Measurements from ENCODE around the gene CYP27A1. TPM values are rescaled to one million over a fixed set of nuclear protein-coding genes. Genes with fewer than 3 reads are reported as not detected.
A peak's percentile ranks its signal among the peaks of the same experiment; 100 is the strongest.

The CYP27A1 gene
- total RNA-seq, 1 donor from 2014 or later: 10.5 TPM

- DNase-seq: no peak
- ATAC-seq (ENCODE audit: poor library complexity): no peak
- intact Hi-C loops (cut with DNase I): loop anchor here (5.0 kb wide), 1 partner anchor 138 kb away; the partner anchor contains the start of gene TTLL4
These were observed 68.8 kb downstream of the CYP27A1 start for GRCh38 chr2:218850796-218851195.

GRCh38 chr2:218851286-218851685 is 69.3 kb downstream of the CYP27A1 start:
- DNase-seq: no peak
- intact Hi-C loops (cut with DNase I): loop anchor here (5.0 kb wide), 1 partner anchor 139 kb away; the partner anchor contains the start of gene TTLL4
- ATAC-seq (ENCODE audit: poor library complexity): no peak

GRCh38 chr2:218852911-218853667 is 71.1 kb downstream of the CYP27A1 start:
- intact Hi-C loops (cut with DNase I): loop anchor here (5.0 kb wide), 1 partner anchor 141 kb away; the partner anchor contains the start of gene TTLL4
- no peak for DNase-seq
- ATAC-seq (ENCODE audit: poor library complexity): peak; percentile 64

- intact Hi-C loops (cut with DNase I): loop anchor here (5.0 kb wide), 1 partner anchor 141 kb away; the partner anchor contains the start of gene TTLL4
- DNase-seq: no peak
- no peak for ATAC-seq (ENCODE audit: poor library complexity)
These were observed 71.8 kb downstream of the CYP27A1 start for GRCh38 chr2:218853766-218854165.

- ATAC-seq (ENCODE audit: poor library complexity) (no peak), DNase-seq (no peak)
- intact Hi-C loops (cut with DNase I): loop anchor here (5.0 kb wide), 1 partner anchor 143 kb away; the partner anchor contains the start of gene TTLL4
These were observed 72.9 kb downstream of the CYP27A1 start for GRCh38 chr2:218854860-218855259.

GRCh38 chr2:218855305-218856166 is 73.6 kb downstream of the CYP27A1 start:
- ATAC-seq (ENCODE audit: poor library complexity): no peak
- intact Hi-C loops (cut with DNase I): no loop called here
- no peak for DNase-seq

GRCh38 chr2:218856167-218856895 is 74.4 kb downstream of the CYP27A1 start:
- ATAC-seq (ENCODE audit: poor library complexity) (no peak), DNase-seq (no peak)
- intact Hi-C loops (cut with DNase I): no loop called here

GRCh38 chr2:218856896-218857243 is 74.9 kb downstream of the CYP27A1 start:
- intact Hi-C loops (cut with DNase I): no loop called here
- no peak for DNase-seq
- no peak for ATAC-seq (ENCODE audit: poor library complexity)

- ATAC-seq (ENCODE audit: poor library complexity): no peak
- DNase-seq: no peak
- intact Hi-C loops (cut with DNase I): no loop called here
These were observed 75.6 kb downstream of the CYP27A1 start for GRCh38 chr2:218857371-218858137.

- intact Hi-C loops (cut with DNase I): no loop called here
- DNase-seq (no peak), ATAC-seq (ENCODE audit: poor library complexity) (no peak)
These were observed 76.1 kb downstream of the CYP27A1 start for GRCh38 chr2:218858138-218858445.

- intact Hi-C loops (cut with DNase I): no loop called here
- DNase-seq: no peak
- ATAC-seq (ENCODE audit: poor library complexity): no peak
These were observed 77.0 kb downstream of the CYP27A1 start for GRCh38 chr2:218858671-218859555.

GRCh38 chr2:218859556-218859987 is 77.6 kb downstream of the CYP27A1 start, which contains the start of gene WNT6:
TSS of gene WNT6 (plus strand) at chr2:218859805. CDS start at chr2:218860038, 233 bp downstream.
- intact Hi-C loops (cut with DNase I): no loop called here
- ATAC-seq (ENCODE audit: poor library complexity): no peak
- DNase-seq: no peak

GRCh38 chr2:218859988-218860831 is 78.3 kb downstream of the CYP27A1 start:
- DNase-seq: no peak
- ATAC-seq (ENCODE audit: poor library complexity): no peak
- intact Hi-C loops (cut with DNase I): no loop called here

- ATAC-seq (ENCODE audit: poor library complexity) (peak; percentile 83), DNase-seq (peak; percentile 67)
- intact Hi-C loops (cut with DNase I): no loop called here
These were observed 79.0 kb downstream of the CYP27A1 start for GRCh38 chr2:218860950-218861381.

- DNase-seq (peak; percentile 26), ATAC-seq (ENCODE audit: poor library complexity) (no peak)
- intact Hi-C loops (cut with DNase I): no loop called here
These were observed 79.8 kb downstream of the CYP27A1 start for GRCh38 chr2:218861645-218862318.

GRCh38 chr2:218863021-218863520 is 81.1 kb downstream of the CYP27A1 start:
- intact Hi-C loops (cut with DNase I): no loop called here
- DNase-seq: no peak
- ATAC-seq (ENCODE audit: poor library complexity): no peak

Data from Right ventricle myocardium superior (tissue), 1 donor.